GM21528 (cell line): ENCODE measurements around the gene YLPM1.

Experiments used
- ATAC-seq: cut with Tn5 transposase; IDR thresholded peaks from one replicate; pipeline ENCODE4 v1.9.1; 2021; ENCODE audit warnings: mild to moderate bottlenecking, moderate library complexity; ENCODE audit not compliant: unreplicated experiment, low FRiP score

YLPM1 gene

DNA sequence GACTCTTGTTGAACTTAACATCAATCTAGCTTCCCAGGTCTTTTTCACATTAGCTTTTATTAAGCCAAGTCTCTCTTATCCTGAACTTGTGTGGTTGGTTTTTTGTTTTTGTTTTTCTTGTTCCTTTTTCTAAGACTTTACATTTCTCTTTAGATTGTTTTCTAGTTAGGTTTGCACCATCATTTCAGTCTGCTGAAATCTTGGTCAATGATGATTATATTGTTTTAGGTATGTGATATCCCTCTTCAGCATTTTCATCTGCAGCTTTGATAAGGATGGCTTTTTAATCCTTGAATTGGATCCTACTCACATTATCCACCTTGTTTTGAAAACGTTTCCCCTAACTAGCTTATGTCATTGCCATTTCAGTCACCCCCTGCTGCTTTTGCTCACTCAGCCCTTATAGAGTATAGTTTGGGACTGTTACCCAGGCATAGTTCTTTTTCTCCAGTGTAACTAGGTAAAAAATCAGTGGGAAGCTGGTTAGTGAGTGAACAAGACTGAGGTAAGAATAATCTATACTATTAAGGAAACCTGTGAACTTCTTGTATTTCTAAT, 22.0 kb downstream of the YLPM1 start:
- ATAC-seq = no peak

DNA sequence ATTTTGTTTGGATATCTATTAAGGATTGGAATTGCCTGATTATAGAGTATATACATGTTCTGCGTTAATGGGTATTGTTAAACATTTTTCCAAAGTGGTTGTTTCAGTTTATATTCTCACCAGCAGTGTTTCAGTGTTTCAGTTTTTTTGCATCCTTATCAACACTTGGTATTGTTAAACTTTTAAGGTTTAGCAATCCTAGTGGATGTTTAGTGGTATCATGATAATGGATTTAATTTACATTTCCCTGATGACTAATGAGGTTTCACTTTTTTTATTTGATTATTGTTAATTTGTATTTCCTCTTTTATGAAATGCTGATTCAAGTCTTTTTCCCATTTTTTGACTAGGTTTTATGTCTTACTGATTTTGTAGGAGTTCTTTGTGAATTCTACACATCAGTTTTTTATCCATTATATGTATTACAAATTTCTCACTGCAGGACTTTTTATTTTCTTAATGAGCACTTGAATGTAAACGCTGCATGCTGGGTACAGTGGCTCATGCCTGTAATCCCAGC, 23.7 kb downstream of the YLPM1 start:
- ATAC-seq = no peak

DNA sequence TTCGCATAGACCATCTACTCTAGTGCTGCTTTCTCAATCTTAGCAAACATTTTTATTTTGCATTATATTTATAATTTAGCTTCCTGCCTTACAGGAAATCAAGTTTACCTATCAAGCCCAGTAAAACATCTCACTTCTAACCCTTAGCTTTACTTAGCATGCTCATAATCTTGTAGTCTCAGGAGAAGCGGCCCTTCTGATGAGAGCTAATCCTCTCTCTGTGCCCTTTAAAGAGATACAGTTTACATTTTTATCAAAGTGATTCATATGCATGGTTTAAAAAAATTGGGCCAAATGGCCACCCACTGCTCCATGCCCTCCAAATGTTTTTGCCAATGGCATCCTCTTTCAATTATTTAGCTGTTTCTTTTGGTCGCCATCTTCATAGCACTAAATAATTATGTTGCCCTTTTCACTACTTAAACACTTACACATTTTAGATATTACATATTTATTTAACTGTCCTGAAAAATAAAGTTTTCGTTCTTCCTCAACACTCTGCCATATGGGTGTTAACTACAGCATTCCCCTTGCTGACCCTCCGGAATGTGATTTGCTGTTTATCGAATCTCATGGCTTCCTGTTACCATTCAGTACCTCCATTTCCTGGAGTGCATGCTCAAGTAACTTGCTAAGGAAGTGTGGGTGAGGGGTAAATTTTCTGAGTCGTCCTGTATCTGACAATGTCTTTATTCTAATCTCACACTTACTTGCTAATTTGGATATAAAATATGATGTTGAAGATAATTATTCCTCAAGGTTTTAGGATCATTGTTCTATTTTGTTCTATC, 29.3 kb downstream of the YLPM1 start:
- no peak for ATAC-seq

DNA sequence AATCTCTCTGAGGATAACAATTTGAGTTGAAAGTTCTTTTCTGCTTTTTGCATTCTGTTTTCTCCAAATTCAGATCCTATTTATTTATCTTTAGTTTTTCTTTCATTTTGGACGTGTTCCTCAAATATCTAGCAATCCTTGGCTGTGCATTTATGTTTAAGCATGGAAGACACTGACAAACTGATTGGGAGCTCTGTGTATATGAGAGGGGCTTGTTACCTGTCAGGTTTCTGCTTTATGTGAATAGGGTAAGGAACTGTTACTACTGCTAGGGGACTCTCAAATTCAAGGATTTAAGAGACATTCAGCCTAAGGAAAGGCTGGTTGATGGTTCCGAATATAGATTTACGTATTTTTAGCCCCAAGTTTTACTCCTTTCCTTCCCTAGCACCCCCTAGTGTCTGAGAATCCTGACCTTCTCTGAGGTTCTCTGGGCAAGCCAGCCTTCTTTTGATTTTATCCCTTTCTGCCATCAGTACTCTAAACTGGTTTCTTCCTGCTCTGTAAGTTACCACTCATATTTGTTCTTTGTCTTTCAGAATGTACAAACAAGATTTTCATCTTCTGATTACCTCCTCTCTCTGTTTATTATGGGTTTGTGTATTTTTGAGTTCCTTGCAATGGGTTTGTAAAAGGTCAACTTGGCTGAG, 30.5 kb downstream of the YLPM1 start:
- no peak for ATAC-seq

DNA sequence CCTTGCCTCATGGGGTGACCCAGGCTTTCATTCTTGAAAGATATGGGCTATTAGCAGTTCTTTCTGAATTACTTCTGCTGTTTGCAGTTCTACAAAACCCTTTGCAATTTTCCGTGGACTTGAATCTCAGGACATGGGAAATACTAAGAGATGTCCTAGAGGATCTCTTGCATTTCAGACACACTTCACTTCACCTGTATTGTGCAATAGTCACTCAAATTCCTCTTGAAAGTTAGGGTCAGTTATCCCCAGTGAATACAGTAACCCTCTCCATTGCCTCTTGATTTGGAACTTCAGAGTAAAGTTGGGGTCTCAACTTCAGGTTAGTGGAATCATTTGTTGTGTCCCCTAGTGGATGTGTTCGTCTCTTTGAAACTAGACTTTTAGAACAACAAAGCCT, 31.8 kb downstream of the YLPM1 start:
- ATAC-seq = no peak

DNA sequence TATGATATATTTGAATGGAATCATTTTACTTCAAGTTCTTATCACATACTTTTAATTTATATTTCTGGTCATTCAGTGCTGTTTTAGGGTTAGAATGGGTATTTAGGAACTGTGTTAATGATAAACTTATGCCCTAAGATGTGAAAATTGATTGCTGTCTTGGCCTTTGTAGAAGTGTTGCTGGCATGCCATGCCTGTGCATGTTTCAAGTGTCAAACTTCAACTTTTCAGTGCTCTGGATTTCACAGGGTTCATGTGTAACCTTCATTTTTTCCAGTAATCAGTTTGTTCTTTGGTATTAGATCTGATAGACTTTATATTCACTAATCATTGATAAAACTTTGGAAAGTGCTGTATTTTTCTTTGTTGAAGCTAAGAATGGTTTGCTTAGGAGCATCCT, 36.6 kb downstream of the YLPM1 start:
- ATAC-seq = no peak

DNA sequence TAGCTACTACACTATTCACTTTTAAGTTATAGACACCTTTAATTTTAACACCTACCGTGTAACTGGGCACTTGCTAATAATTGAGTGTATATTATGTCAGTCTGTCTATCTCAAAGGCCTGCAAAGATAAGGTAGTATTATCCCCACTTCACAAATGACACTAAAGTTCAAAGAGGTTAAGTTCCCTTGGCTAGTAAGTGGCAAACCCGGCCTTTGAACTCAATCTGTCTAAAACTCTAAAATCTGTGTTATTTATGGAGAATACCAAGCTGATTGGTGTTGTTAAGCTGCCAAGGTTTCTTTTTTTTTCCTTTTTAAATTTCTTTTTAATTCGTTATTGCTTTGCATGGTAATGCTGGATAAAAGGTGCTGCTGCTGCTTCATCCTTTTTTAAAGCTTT, 37.7 kb downstream of the YLPM1 start:
- ATAC-seq = no peak

DNA sequence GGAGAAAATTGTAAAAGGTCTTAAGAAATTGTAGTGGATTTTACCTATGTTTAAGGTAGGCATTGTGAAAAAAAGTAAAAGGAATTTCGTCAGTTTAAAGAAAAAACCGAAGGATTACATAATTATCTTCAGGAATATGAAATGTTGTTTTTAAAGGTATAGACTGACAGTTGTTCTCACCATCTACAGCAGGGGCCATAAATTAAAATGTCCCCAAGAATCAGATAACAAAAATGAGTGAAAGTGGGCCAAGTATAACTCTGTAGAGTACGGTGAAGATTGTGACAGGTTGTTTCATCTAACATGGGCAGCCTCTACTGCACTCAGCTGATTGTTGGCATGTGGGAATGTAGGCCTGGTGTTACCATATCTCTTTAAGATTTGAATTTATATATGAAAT, 38.3 kb downstream of the YLPM1 start:
- no peak for ATAC-seq

DNA sequence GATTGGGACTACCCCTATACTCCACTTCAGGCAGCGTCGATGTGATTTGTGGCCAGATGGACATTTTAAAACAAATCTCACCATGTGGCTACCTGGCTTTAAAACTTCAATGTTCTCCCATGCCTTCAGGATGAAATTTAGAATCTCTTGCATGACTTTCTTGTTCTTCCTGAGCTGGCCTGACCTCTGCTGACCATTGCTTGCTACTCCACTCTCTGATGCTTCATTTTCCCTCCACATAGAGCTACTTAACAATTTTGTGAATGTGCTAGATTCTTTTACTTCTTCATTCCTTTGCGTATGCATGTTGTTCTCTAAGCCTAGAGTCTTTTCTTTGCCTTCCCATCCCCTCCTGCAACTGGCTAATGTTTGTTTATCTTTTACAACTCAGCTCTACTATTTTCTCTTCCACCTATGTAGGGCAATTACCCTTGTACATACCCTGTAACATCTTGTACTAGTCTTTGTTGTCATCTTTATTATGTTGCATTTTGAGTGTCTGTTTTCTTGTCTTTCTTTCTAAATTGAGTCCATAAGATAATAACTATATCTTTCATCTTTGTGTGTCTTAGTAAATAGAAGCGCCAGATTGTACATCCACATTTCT, 41.2 kb downstream of the YLPM1 start:
- ATAC-seq = no peak

DNA sequence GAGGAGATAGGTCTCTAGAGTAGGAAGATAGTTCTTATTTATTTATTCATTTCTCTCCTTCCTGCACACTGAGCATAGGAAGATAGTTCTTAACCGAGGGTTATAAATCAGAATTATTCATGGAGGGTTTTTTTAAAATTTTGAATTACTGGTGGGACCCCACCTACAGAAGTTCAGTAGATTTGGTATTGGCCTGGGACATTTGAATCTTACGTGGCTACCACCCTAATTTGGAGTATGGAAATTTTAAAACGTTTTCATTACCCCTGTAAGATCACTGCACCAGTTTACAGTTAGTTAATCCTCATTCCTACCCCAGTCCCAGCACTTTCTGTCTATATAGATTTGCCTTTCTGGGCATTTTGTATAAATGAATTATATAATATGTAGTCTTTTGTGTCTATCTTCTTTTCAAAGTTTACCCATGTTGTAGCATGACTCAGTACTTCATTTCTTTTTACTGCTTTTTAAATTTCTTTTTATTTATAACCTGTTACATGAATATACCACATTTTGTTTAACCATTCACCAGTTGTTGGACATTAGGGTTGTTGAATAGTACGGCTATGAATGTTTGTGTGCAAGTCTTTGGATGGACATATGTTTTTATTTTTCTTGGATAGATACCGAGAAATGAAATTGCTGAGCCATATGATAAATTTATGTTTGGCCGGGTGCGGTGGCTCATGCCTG, 44.9 kb downstream of the YLPM1 start:
- ATAC-seq = no peak

DNA sequence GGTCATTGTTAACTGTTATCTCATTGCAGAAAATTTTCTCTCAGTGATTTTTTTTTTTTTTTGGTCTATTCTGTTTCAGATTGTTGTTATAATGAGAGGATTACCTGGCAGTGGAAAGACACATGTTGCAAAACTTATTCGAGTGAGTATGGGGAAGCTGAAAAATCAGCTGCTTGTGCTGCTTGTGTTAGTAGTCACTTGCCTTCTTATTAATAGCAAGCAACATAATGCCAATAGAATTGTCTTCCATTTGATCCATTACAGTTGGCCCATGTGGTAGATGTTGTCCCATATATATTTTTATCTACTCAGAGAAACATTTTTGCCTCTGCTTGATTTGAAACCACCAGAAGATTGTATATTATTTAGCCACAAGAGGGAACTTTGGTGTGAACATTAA, 53.0 kb downstream of the YLPM1 start:
- ATAC-seq = no peak

DNA sequence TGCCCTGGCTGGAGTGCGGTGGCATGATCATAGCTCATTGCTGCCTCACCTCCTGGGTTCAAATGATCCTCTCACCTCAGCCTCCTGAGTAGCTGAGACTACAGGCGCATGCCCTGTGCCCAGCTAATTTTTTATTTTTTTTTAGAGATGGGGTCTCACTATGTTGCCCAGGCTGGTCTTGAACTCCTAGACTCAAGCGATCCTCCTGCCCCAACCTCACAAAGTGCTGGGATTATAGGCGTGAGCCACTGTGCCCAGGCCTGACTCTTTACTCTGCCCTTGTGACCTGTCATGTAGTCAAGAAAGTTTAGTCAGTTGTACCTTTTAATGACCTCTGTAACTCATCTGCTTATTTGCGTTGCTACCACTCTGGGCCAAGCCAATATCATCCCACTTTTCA, 57.2 kb downstream of the YLPM1 start:
- no peak for ATAC-seq

DNA sequence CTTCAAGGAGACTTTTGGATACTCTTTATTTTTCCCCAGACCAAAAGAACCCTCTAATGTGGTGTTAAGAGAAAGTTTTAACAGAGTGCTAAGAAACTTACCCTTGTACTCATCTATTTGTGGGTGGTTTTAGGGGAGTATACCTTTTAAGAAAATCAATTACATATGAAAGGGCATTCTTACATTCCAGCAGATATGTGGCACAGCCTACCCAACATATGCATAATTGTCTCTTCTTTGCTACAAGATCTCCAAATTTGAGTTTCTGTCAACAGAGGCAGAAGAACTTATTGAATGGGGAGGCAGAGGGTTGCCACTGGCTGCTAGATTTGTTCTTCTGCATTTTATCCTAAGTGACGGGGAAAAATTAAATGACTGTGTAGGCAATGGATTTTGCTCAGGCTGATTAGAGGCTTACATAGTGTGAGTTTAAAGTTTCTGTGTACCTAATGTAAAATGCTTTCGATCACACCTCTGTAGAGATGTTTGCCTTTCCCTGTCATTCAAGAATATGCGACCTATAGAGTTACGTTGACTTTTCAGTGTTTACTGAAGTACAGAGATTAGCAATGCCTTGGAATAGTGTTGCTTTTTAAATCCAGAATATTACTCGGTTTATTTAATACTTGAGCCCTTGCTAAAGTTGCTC, 58.3 kb downstream of the YLPM1 start:
- ATAC-seq = no peak

DNA sequence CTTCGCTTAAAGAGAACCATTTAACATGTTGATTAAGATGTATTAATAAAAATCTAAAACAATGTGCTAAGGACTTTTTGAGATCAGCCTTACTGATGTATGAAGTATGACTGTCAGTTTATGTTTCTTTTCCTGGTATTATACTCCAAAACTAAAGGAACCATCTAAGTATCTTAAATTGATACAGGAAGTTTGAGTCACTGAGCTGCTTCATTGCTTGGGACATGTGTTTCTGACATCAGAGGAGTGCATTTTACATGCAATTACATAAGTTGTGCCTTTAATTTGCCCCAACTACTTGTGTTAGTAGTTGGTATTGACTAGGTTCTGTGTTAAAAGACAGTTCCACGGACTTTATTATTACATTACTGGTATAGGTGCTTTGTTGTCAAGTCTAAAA, 61.9 kb downstream of the YLPM1 start:
- no peak for ATAC-seq

DNA sequence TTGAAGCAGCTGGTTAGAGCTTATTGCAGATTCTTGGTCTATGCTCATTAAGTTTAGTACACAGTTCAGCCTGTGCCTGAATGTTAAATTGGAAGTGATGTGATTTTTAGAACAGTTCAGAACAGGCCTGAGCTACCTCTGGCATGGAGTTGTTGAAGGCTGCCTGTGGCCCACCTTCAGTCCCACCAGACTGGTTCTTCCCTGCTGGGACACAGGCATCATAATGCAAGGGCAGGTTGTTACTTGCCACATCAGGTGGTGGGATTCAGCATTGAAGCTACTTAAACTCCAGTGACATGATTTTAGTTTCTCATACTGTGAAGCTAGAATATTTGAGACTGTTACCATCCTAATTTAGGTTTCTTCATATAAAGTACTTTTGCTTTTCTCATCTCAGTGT, 63.5 kb downstream of the YLPM1 start:
- no peak for ATAC-seq

DNA sequence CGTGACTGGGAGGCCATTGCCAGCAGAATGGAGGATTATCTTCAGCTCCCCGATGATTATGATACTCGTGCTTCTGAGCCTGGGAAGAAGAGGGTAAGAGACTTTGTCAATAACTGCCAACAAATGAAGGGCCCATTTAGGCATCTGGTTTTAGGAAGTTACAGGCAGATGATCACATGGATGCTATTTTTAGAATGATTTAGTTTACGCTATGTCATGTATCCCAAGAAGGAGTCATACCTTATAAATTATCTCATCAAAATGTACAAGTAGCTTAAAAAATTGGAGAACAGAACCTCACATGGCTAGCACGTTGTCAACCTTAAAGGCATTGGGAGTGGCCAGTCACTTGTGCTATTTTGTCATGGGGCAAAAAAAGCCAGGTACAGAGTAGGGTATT, 66.1 kb downstream of the YLPM1 start:
- ATAC-seq = no peak

DNA sequence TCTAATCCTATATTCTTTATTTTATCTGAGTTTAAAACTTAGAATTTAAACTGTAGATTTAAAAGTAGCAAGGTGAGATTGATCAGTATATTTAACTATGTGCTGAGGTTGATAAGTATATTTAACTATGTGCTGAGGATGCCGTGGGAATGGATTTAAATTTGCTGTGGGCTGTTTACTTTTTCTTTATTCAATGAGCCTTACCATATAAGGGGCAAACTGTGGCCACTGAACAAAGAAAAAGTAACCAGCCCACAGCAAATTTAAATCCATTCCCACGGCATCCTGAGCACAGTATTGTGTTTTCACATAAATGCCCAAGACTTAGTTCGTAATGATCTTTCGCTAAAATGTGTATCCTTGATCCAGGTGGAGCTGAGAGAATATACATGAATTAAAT, 69.7 kb downstream of the YLPM1 start:
- no peak for ATAC-seq

DNA sequence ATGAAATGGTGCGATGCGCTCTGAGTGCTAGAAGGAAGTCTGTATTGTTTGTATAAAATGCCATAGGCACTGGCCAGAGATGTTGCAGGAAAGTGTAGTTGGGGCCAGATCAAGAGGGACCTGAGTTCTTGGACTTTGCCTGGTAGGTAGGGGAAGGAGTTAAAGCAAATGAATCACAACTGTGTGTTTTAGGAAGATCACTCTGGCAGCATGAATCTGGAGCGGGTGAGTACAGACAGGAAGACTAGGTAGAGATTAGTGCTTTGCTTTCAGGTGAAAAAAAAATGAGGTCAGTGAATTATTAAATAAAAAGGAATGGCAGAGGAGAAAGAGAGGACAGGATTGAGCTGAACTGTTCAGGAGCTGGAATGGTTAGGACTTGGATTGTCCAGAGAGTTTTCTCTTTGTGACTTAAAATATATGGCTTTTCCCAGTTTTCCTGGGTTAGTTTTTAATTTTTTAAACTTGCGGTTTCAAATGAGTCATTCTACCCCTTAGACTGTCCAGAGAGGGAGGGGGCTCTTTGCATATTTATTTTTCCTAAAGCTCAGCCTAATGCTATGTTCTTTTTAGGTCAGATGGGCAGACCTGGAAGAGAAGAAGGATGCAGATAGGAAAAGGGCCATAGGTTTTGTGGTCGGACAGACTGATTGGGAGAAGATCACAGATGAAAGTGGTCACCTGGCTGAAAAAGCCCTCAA, 71.7 kb downstream of the YLPM1 start:
- no peak for ATAC-seq

DNA sequence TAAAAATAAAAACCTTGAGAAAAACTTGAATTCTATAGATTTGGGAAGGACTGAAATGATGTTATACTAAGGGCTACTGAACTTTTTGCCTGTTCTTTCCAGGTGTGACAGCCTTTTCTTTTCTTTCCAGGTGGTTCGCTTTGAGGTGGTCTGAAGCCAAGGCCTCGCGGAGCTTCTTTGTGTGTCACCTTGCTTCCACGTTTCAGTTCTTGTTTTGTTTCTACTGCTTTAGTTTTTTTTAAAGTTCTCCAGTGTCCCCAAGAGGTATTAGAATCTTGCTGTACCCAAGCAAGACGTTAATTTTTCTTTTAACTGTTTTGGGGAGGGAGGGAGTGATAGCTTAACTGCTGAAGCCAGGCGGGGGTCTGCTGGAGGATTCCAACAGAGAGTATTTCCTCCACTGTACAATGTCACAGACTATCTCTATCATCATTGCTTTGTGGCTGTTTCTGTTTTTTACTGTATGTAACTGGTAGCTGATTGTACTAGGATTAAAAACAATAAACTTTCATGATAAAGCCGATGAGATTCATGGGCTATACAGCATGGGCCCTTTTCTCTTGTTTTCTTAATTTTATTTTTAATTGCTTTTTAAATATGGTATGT, 72.6 kb downstream of the YLPM1 start:
- no peak for ATAC-seq
